Activated T-cell treated with anti-CD3 and anti-CD28 coated beads for 1 hour (primary cell): Measurements from ENCODE around the gene KCNH4.
A peak's percentile ranks its signal among the peaks of the same experiment; 100 is the strongest.

Experiments used
- DNase-seq: peaks from one replicate; pipeline ENCODE4 v3.0.0-alpha.2; 2020; ENCODE audit warnings: low read depth

Gene KCNH4

DNA sequence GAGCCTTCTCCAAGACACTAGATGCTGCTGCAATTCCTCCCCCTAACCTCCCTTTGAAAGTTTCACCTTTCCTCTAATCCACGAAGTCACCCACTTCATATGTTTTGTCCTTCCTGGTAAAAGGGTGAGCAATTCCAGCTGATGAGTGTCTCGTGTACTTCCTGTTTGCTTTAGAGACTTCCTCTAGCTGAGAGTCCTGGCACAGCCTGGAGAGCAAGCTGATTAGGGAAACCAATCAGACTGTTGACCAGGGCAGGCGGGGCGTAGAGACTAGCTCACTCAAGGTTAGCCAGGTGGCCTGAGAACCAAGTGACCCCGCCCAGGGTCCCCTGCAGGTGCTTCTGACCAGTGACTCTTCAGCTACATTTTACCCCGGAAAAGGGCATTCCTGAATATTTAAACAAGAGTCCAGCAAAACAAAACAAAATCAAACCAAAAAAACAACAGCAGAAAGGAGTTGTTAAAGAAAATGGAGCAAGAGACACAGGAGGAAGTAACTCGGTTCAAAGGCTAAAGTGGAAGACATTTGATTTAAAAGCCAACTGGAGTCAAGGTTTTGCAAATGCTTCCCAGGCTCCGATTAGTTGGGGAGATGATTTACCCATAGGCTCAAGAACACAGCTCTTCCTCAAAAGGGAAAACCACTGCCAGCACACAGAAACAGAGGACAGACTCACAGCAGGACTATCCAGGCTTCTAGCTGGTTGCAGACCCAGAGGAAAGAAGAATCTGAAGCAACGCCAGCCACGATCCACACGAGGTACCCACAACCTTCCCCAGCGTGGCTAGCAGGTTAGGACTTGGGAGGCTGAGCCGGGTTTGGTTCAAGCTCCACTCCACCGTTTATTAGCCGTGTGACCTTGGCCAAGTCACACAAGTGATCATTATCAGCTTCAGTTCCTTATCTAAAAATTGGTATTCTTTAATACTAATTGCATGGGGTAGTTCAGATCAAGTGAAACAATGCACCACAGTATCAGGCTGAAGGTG, 45.0 kb downstream of the KCNH4 start:
- DNase-seq = no peak

- no peak for DNase-seq
Measured at GRCh38 chr17:42135151-42135550, 45.8 kb downstream of the KCNH4 start.

- DNase-seq = peak; percentile 29
Measured at GRCh38 chr17:42133461-42134041, 47.4 kb downstream of the KCNH4 start.

- no peak for DNase-seq
Measured at GRCh38 chr17:42132941-42133340, 48.0 kb downstream of the KCNH4 start.

DNA sequence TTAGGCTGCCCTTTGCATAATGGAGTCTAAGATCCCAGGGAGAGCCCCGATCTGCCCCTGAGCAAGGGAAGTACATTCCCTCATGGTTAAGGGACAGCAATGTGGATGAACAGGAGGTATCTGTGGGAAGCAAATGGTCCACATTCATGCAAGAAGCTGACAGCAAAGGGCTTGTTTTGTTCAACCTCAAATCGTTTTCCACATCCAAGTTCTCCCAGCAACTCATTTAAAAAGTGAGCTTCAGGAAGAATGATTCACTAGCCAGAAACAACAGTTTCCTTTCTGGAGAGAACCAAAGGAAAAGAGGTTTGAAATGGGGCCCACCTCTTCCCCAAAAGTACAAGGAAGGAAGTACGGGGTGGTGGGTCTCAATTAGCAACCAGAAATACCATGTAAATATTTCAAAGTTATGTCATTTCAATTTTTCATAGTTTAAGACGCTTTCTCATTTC, 48.9 kb downstream of the KCNH4 start:
- DNase-seq = no peak

DNA sequence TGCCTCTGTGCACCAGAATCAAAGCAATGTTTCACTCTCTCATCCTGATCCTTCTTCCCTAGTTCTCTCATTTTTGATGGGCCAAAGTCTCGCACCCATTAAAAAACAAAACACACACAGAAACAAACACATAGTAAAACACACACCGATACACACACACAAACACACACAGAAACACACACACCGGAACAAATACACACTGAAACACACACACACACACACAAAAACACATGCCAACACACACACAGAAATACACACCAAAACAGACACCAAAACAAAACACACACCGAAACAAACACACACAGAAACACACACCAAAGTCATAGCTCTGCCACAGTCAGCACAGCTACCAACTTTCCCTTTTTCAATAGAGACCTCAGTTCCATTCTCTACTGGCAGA, 49.7 kb downstream of the KCNH4 start:
- no peak for DNase-seq

DNA sequence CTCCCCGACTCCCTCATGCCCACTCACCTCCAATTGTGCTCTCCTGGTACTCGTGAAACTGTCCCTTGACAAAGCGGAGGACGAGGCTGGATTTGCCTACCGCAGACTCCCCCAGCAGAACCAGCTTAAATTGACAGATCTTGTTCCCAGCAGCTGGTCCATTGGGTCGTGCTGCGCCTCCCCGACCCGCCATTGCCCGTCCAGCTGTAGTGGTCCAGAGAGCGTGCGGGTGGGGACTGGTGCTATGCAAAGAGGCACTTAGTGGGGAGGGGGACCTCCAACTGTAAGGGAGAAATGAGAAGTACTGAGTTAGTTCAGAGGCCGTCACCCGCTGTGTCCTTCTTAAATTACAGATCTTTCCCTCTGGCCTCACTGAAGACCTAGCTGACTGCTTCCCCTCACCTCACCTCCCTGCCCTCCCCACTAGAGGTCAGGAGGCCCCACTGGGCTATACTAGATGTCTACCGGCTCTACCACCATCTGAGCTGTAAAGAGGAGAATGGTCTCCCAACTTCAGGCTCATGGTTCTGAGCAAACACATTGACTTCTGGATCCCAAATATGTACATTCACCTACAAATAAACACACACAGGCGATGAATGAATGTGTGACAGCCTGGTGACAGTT, 50.5 kb downstream of the KCNH4 start:
- DNase-seq = no peak

DNA sequence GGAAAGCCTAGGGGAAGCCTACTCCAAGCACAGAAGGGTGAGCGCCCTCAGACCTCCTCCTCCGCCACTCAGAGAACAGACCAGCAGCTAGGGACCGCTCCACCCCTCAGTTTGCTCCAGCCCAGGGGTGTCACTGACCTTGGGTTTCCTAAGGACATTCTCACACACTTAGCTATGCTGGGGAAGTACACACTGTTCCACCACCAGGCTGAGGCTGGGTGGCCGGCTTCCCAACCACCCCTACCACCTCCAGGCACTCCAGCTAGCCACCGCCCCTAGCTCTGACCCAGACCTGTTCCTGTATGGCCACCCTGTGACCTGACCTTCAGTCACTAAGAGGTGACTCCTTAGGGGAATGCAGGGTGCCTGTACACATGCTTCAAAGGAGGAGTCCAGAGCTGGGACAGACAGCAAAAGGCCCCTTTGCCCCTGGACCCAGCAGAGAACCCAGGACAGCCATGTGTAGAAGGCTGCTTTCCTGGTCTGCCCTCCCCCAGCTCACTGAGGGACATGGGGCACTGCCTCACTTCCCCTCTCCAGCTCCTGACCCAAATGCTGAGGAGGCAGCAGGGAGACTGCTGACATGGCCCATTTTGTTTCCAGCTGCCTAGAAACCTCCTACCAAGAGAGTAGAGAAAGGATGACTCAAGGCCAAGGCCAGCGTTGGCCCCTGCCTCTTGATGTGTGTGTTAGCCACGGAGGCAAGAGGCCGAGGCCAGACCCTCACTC, 51.7 kb downstream of the KCNH4 start:
- DNase-seq = no peak

DNA sequence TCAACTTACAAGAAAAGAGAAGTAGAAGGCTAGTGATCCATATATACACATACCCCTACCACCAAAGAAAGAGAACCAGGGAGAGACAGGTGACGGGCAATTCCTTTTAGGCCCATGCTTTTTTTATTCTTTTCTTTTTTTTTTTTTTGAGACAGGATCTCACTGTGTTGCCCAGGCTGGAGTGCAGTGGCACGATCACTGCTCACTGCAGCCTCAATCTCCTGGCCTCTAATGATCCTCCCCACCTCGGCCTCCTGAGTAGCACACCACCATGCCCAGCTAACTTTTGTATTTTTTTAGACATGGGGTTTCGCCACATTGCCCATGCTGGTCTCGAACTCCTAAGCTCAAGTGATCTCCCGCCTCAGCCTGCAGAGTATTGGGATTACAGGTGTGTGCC, 53.5 kb downstream of the KCNH4 start:
- DNase-seq = no peak

DNA sequence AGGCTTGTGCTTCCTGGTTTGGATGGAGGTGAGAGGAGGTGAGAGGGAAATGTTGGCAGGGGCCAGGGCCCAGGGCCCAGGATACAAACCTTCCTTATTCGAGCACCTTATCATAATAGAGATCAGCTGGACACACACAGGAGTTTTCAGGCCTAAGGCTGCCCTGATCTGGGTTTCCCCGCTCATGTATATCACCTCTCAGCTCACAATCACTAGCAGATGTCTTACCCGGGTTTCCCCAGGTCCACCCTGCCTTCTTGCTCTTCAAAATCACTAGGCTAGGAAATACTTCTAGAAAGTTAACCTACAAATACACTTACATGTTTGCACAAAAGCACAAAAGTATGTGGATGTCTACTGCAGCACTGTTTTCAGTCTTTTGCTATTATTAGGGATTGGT, 54.1 kb downstream of the KCNH4 start:
- DNase-seq = no peak

- DNase-seq = no peak
Measured at GRCh38 chr17:42125565-42125964, 55.4 kb downstream of the KCNH4 start.

GRCh38 chr17:42124256-42124655, 56.7 kb downstream of the KCNH4 start:
- DNase-seq = no peak

GRCh38 chr17:42122371-42123303, 58.3 kb downstream of the KCNH4 start, which contains the start of gene HSPB9:
Gene HSPB9 (plus strand): TSS chr17:42122804. CDS start chr17:42122851, 47 bp downstream.
- DNase-seq = no peak

- DNase-seq = peak; percentile 66
Measured at GRCh38 chr17:42120770-42121769, 59.9 kb downstream of the KCNH4 start, which contains the start of gene KAT2A. Gene KAT2A (minus strand): TSS chr17:42121367. CDS start chr17:42121304, 63 bp downstream.

DNA sequence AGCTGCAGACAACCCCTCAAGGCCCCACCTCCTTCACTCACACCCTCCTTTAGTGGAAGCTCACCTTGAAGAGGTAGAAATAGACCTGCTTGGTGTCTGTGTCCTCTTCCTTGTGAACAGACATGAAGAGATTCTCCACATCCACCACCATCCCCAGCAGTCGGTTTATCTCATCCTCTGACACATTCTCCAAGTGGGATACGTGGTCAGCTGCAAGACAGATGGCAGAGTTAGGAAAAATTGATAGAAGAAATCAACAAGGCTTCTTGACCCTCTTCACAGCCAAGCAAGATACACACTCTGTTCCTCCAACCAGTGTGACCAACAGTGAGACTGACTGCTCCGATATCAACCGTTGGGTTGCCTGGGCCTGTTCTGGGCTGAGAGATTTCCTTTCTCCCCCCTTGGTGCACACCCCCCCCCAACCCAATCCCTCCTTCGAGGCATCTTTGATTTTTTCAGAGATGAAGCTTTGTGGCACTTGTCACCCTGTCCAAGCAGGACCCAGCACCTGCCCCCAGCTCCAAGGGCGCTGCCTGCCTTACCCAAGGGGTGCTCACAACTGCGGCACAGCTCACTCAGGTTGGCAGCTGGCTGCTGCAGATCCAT, 60.7 kb downstream of the KCNH4 start:
- DNase-seq = no peak

DNA sequence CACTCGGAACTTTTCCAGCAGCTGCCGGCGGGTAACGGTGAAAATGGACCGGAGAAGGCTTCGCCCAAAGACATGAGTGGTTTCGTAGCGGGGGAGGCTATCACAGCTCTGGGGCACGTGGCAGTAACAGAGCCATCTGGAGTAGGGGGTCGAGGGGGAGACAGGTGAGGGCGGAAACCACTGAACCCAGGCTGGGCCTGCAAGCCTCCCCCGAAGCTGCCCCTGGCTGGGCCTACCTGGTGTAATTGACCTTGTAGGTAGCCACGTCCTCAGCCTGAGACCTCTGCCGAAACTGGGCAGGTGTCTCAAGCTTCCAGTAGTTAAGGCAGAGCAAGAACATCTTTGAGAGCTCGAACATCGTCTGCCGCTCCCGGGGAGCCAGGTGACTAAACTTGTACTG, 61.6 kb downstream of the KCNH4 start:
- no peak for DNase-seq

- DNase-seq = no peak
Measured at GRCh38 chr17:42118545-42118944, 62.4 kb downstream of the KCNH4 start.

- no peak for DNase-seq
Measured at GRCh38 chr17:42118126-42118510, 62.8 kb downstream of the KCNH4 start.
